Uterus (tissue), 2 donors: ENCODE results near the gene PIK3R6.

Experiments used
- POLR2A ChIP-seq, 2 donors: fragments of 450-650 bp; IDR thresholded peaks; one replicate each; pipeline ENCODE4 v1.6.1; 2016; ENCODE audit warnings: antibody characterized with exemption in 2 of 2, mild to moderate bottlenecking in 1 of 2, moderate library complexity in 1 of 2
- TF ChIP-seq, protein P1 (sequence below), 4 experiments: fragments of 200-600 bp in 2 of 4; fragments of 450-650 bp in 2 of 4; sonication (generic) in 2 of 4; IDR thresholded peaks; one replicate each; pipeline ENCODE4 v1.5.1; 2016 to 2019; ENCODE audit warnings: antibody characterized with exemption in 4 of 4, mild to moderate bottlenecking in 2 of 4, moderate library complexity in 1 of 4

- TF ChIP-seq, protein P1, sequence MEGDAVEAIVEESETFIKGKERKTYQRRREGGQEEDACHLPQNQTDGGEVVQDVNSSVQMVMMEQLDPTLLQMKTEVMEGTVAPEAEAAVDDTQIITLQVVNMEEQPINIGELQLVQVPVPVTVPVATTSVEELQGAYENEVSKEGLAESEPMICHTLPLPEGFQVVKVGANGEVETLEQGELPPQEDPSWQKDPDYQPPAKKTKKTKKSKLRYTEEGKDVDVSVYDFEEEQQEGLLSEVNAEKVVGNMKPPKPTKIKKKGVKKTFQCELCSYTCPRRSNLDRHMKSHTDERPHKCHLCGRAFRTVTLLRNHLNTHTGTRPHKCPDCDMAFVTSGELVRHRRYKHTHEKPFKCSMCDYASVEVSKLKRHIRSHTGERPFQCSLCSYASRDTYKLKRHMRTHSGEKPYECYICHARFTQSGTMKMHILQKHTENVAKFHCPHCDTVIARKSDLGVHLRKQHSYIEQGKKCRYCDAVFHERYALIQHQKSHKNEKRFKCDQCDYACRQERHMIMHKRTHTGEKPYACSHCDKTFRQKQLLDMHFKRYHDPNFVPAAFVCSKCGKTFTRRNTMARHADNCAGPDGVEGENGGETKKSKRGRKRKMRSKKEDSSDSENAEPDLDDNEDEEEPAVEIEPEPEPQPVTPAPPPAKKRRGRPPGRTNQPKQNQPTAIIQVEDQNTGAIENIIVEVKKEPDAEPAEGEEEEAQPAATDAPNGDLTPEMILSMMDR (IDR thresholded peaks at IDR 0.05): no peak
- no peak for TF ChIP-seq POLR2A (IDR thresholded peaks at IDR 0.05)
These were observed 67.8 kb downstream of the PIK3R6 start for GRCh38 chr17:8799570-8800212.
